Psoas muscle (tissue), 8 donors: ENCODE results near the gene SPTBN4. TPM values are rescaled to one million over a fixed set of nuclear protein-coding genes. Genes with fewer than 3 reads are reported as not detected.

Source experiments
- ATAC-seq, 4 donors: fragments of 200-7000 bp; cut with Tn5 transposase; one replicate each; pipeline ENCODE4 v1.9.1; 2020; ENCODE audit warnings: moderate library complexity in 3 of 4, mild to moderate bottlenecking in 2 of 4
- DNase-seq, 2 donors: peaks; one replicate each; pipeline ENCODE4 v3.0.0-alpha.2; 2020
- H3K27ac ChIP-seq: fragments of 200-600 bp; one replicate; pipeline ENCODE4 v1.8.0; 2022
- H3K27me3 ChIP-seq, 3 donors: fragments of 200-600 bp in 1 of 3; one replicate each; pipeline versions ENCODE4 v1.6.1 to v1.8.0; 2013 to 2022; ENCODE audit warnings: low read length in 2 of 3, mild to moderate bottlenecking in 2 of 3, moderate library complexity in 1 of 3; ENCODE audit not compliant: insufficient read depth in 3 of 3
- H3K36me3 ChIP-seq, 2 donors: fragments of 200-600 bp in 1 of 2; one replicate each; pipeline versions ENCODE4 v1.6.1 to v1.8.0; 2013 to 2022; ENCODE audit warnings: low read depth in 1 of 2, mild to moderate bottlenecking in 1 of 2, moderate library complexity in 1 of 2; ENCODE audit not compliant: insufficient read depth in 1 of 2
- H3K4me1 ChIP-seq: fragments of 200-600 bp; one replicate; pipeline ENCODE4 v1.8.0; 2022
- H3K4me3 ChIP-seq: fragments of 200-600 bp; one replicate; pipeline ENCODE4 v1.8.0; 2022; ENCODE audit warnings: mild to moderate bottlenecking
- H3K9me3 ChIP-seq: fragments of 200-600 bp; one replicate; pipeline ENCODE4 v1.8.0; 2022
- CTCF ChIP-seq: fragments of 200-600 bp; IDR thresholded peaks from one replicate; pipeline ENCODE4 v1.8.0; 2022; ENCODE audit warnings: antibody characterized with exemption
- WGBS, 3 donors: extraction: QIAGEN DNeasy Blood & Tissue Kit; methylation state at CpG; one replicate each; pipeline versions ENCODE4 v1.1.6 to v1.1.7; 2013; 5-methylcytosine and 5-hydroxymethylcytosine counted together
- intact Hi-C, 2 donors: fragments of 100-400 bp; cut with DNase I; formaldehyde crosslinking; loops; one replicate each; pipeline versions ENCODE4 v1.11.0 to v1.14.2; 2022
- polyA plus RNA-seq, 3 donors: library from polyadenylated mRNA; stranded (reverse); fragments of 200-250 nt; gene quantifications; one replicate each; pipeline ENCODE4 v1.2.3, GENCODE V29; 2013
- total RNA-seq, 4 donors: library from RNA; stranded (reverse); fragmentation: NEBNext Ultra II Directional in 2 of 4; extraction: Animal tissue kit (Norgen Biotek cat#: 25700) in 2 of 4; gene quantifications; one replicate each; pipeline versions ENCODE4 v1.2.1 to v1.2.4, GENCODE V29; 2021 to 2023
- donor health status: healthy with polysubstance abuse.
- donor health status: DM: no; HTN: no; CAD: no; lungs with moderate emphysema.
- donor health status: Bipolar disorder and iron deficiency.
- donor health status: healthy.
- donor health status: DM: yes; HTN: yes; CAD: no.
- donor health status: DM: no; HTN: no; CAD: no.
- donor health status: DM: no; HTN: no; CAD: no.
- donor health status: DM: yes; HTN: yes; CAD: no.

SPTBN4 gene
- total and polyA plus RNA-seq, 7 donors = 0.66 to 4.7 (median 2.8) TPM

DNA sequence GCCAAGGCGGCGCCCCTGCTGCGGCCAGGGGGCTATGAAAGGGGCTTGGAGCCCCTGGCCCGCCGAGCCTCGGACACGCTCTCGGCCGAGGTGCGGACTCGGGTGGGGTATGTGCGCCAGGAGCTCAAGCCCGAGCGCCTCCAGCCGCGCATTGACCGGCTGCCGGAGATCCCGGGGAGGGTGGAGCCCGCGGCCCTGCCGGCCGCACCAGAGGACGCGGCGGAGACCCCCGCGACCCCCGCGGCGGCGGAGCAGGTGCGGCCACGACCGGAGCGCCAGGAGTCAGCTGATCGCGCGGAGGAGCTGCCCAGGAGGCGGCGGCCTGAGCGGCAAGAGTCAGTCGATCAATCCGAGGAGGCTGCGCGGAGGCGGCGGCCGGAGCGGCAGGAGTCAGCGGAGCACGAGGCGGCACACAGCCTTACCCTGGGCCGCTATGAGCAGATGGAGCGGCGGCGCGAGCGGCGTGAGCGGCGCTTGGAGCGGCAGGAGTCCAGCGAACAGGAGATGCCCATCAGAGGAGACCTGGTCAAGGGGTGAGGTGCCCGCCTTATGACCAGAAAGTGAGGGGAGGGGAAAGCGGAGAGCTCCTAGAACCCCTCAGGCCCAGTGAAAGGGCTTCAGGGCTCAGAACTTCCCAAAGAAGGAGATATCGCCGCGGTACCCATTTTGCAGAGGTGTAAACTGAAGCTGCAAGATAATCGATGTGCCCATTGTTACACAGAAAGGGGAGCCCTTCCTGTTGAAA, 101.1 kb downstream of the SPTBN4 start:
- Histone ChIP-seq H3K27me3 (peaks cover 0 to 53% (median 11%) of the 10 kb centered on the region in 3 donors), H3K9me3 (no peaks in the 10 kb centered on the region), H3K27ac (no peak overlapping the region), H3K36me3 (no peaks in the 10 kb centered on the region), H3K4me1 (peaks cover 7% of the 10 kb centered on the region), H3K4me3 (peak overlapping the region; percentile 58)
- intact Hi-C loops = no loop called here
- ATAC-seq = no peak
- TF ChIP-seq CTCF = no peak
- no peak for DNase-seq
- WGBS, 3 donors = 7 to 10% (median 9%) methylated on average over 60 to 70 of the region's 70 CpGs

- H3K36me3 ChIP-seq = no peaks in the 10 kb centered on the region
- H3K27me3 ChIP-seq = peaks cover 0 to 31% (median 7%) of the 10 kb centered on the region in 3 donors
- ATAC-seq = peak; percentile 97 to 99 (median 98)
- no peaks in the 10 kb centered on the region for H3K9me3 ChIP-seq
- H3K4me3 ChIP-seq = peak overlapping the region; percentile 59
- intact Hi-C loops = no loop called here
- peak; percentile 100 for DNase-seq
- 1% methylated on average over 38 to 53 of the region's 53 CpGs for WGBS, 3 donors
- peaks cover 7% of the 10 kb centered on the region for H3K4me1 ChIP-seq
- TF ChIP-seq CTCF = peak; percentile 22
- peak overlapping the region; percentile 72 for H3K27ac ChIP-seq
These were observed 103.7 kb downstream of the SPTBN4 start for GRCh38 chr19:40570313-40571004.

DNA sequence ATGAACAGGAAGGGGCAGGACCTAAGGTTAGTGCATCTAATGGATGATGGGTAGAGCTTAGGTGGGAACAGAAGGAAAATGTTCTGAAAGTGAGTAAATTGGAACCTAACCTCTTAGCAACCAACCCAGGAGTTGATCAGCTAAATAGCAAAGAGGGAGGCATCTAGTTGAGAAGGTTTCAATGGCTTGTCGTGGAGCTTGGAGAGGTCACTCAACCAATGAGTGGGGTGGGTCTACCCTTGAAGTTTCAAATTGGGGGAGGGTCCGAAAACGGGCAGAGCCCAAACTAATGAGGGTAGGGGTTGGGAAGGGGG, 104.2 kb downstream of the SPTBN4 start:
- Histone ChIP-seq H3K9me3 (no peaks in the 10 kb centered on the region), H3K4me3 (no peak overlapping the region), H3K36me3 (no peaks in the 10 kb centered on the region), H3K27me3 (peaks cover 0 to 26% (median 6%) of the 10 kb centered on the region in 3 donors), H3K4me1 (peaks cover 7% of the 10 kb centered on the region), H3K27ac (no peak overlapping the region)
- no peak for TF ChIP-seq CTCF
- no peak for DNase-seq
- no peak for ATAC-seq
- intact Hi-C loops = no loop called here
- 17 to 41% (median 35%) methylated on average over 3 of the region's 3 CpGs for WGBS, 3 donors

- Histone ChIP-seq H3K9me3 (no peaks in the 10 kb centered on the region), H3K4me3 (no peak overlapping the region), H3K36me3 (no peaks in the 10 kb centered on the region), H3K4me1 (peaks cover 7% of the 10 kb centered on the region), H3K27me3 (peaks cover 0 to 15% (median 4%) of the 10 kb centered on the region in 3 donors), H3K27ac (no peak overlapping the region)
- TF ChIP-seq CTCF = no peak
- 77 to 88% (median 86%) methylated on average over 10 of the region's 10 CpGs for WGBS, 3 donors
- no peak for DNase-seq
- intact Hi-C loops = no loop called here
- no peak for ATAC-seq
These were observed 105.2 kb downstream of the SPTBN4 start for GRCh38 chr19:40571831-40572495.
